ENCODE data around the gene METTL14. TPM values are rescaled to one million over a fixed set of nuclear protein-coding genes. Genes with fewer than 3 reads are reported as not detected.

Gene METTL14
- total RNA-seq, 1 donor = 25.3 TPM

DNA sequence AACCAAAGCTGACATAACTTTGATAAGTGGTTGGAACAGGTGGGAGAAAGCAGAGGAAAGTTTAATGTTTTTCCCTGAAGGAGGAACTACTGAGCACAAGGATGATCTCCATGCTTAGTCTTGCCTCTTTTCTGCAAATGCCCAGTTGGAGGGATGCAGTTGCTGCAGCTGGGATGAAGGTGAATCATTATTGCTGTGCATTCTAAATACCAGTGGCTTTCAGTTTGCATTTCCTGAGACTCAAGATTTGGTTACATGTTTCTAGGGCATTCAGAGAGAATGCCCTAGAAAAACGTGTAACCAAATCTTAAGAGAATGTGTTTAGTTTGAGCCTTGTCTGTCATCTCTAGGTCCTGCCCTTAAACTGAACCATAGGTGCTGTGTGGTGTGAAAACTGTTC is 42.2 kb downstream of the METTL14 start:
- no peak for DNase-seq (ENCODE audit: insufficient read length, low spot score, missing footprints)
- no peaks in the 10 kb centered on the region for H3K9me3 ChIP-seq (ENCODE audit: low read depth, low read length)
- peaks cover 26% of the 10 kb centered on the region for H3K4me1 ChIP-seq (ENCODE audit: insufficient read depth, low read length)
- peaks cover 90% of the 10 kb centered on the region for H3K36me3 ChIP-seq (ENCODE audit: insufficient read depth, low read length)
- H2AFZ ChIP-seq (ENCODE audit: low read length) = no peak overlapping the region
- H3K27ac ChIP-seq (ENCODE audit: low read depth, low read length) = no peak overlapping the region
- H3K4me3 ChIP-seq (ENCODE audit: insufficient read depth, low read length) = no peak overlapping the region
- no peak for TF ChIP-seq CTCF (IDR thresholded peaks at IDR 0.05; ENCODE audit: extremely low read depth, low read depth, low read length)
- H3K4me2 ChIP-seq (ENCODE audit: insufficient read depth, low read length) = no peak overlapping the region
- peaks cover 11% of the 10 kb centered on the region for H4K20me1 ChIP-seq (ENCODE audit: insufficient read depth, low read length)
- H3K27me3 ChIP-seq (ENCODE audit: insufficient read depth, low read length) = no peaks in the 10 kb centered on the region
- H3K79me2 ChIP-seq (ENCODE audit: insufficient read depth, low read length) = peaks cover 21% of the 10 kb centered on the region

DNA sequence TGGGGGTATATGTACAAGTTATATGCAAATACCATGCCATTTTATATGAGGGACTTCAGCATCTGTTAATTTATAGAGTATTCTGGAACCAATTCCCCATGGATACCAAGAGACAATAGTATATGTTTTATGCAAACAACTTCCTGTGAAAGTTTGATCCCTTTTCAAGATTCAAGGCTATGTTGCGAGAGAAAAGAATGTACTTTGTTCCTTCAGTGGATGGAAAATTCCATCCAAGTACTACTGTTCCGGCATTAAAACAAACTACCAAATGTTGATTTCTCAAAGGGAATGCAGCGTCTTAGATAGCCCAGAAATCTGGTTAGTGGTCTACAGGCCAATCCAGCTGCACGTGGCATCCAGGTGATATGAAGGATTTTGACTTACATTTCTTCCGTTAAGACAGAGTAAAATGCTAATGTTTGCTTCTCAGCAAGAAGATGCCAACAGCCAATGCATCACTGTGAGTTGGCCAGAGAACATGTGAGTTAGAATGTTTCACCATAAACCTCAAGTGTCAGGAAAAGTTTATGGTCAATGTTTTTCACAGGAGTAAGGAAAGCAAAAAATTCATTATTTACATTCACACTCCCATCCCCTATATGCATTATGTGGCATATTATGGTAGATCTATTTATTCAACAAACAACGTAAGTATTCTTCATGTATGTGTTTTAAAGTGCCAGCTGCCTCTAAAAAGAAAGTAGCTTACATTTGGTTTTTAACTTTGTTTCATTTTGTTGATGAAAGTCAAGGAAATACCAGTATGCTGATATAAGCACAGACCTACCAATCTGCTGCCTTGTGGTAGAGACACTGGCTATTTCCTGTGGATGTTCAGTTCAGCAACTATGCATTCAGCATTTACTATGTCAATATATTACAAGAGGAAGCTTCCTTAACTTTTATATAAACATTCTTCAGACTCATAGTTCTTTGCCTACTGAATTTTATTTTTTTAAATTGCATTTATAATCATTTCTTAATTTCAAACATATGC is 44.4 kb downstream of the METTL14 start:
- H3K4me2 ChIP-seq (ENCODE audit: insufficient read depth, low read length) = peak overlapping the region; percentile 3

DNA sequence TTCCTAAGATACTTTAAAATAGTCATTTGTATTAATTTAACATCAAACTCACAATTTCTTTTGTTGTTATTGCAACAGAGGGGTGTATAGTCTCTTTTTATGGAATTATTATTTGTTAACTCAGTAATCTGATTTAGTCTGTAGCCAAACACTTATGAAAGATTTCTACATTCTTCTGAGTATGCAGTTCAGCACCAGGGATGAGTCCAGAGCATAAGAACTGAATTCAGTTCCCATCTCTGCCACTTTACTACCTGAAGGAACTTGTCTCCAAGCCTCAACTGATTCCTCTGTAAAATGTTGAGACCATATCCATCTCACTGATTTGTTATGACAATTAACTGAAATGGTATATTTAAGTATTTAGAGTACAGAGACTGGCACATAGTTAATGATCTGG is 45.5 kb downstream of the METTL14 start:
- H3K4me2 ChIP-seq (ENCODE audit: insufficient read depth, low read length) = peak overlapping the region; percentile 3
- peak overlapping the region; percentile 72 for H3K27ac ChIP-seq (ENCODE audit: low read depth, low read length)

More for the DNA sequence above, 44.4 kb downstream of the METTL14 start:
- no peak overlapping the region for H2AFZ ChIP-seq (ENCODE audit: low read length)
- no peaks in the 10 kb centered on the region for H3K27me3 ChIP-seq (ENCODE audit: insufficient read depth, low read length)
- peaks cover 88% of the 10 kb centered on the region for H3K36me3 ChIP-seq (ENCODE audit: insufficient read depth, low read length)
- no peaks in the 10 kb centered on the region for H3K9me3 ChIP-seq (ENCODE audit: low read depth, low read length)
- peak overlapping the region; percentile 72 for H3K27ac ChIP-seq (ENCODE audit: low read depth, low read length)
- no peak for TF ChIP-seq CTCF (IDR thresholded peaks at IDR 0.05; ENCODE audit: extremely low read depth, low read depth, low read length)
- H3K79me2 ChIP-seq (ENCODE audit: insufficient read depth, low read length) = peaks cover 17% of the 10 kb centered on the region
- H3K4me1 ChIP-seq (ENCODE audit: insufficient read depth, low read length) = peaks cover 42% of the 10 kb centered on the region
- DNase-seq (ENCODE audit: insufficient read length, low spot score, missing footprints) = peak; percentile 74
- H3K4me3 ChIP-seq (ENCODE audit: insufficient read depth, low read length) = no peak overlapping the region
- H4K20me1 ChIP-seq (ENCODE audit: insufficient read depth, low read length) = peaks cover 21% of the 10 kb centered on the region

More for the DNA sequence above, 45.5 kb downstream of the METTL14 start:
- H3K4me1 ChIP-seq (ENCODE audit: insufficient read depth, low read length) = peaks cover 42% of the 10 kb centered on the region
- DNase-seq (ENCODE audit: insufficient read length, low spot score, missing footprints) = no peak
- peaks cover 21% of the 10 kb centered on the region for H4K20me1 ChIP-seq (ENCODE audit: insufficient read depth, low read length)
- H3K36me3 ChIP-seq (ENCODE audit: insufficient read depth, low read length) = peaks cover 88% of the 10 kb centered on the region
- H3K4me3 ChIP-seq (ENCODE audit: insufficient read depth, low read length) = no peak overlapping the region
- no peak for TF ChIP-seq CTCF (IDR thresholded peaks at IDR 0.05; ENCODE audit: extremely low read depth, low read depth, low read length)
- peaks cover 13% of the 10 kb centered on the region for H3K79me2 ChIP-seq (ENCODE audit: insufficient read depth, low read length)
- no peaks in the 10 kb centered on the region for H3K9me3 ChIP-seq (ENCODE audit: low read depth, low read length)
- no peaks in the 10 kb centered on the region for H3K27me3 ChIP-seq (ENCODE audit: insufficient read depth, low read length)
- no peak overlapping the region for H2AFZ ChIP-seq (ENCODE audit: low read length)
